Measurements from ENCODE around the gene CREB3L2. TPM values are rescaled to one million over a fixed set of nuclear protein-coding genes. Genes with fewer than 3 reads are reported as not detected.

The CREB3L2 gene
- total RNA-seq, 1 experiment from 2014 or later: 39.9 TPM

DNA sequence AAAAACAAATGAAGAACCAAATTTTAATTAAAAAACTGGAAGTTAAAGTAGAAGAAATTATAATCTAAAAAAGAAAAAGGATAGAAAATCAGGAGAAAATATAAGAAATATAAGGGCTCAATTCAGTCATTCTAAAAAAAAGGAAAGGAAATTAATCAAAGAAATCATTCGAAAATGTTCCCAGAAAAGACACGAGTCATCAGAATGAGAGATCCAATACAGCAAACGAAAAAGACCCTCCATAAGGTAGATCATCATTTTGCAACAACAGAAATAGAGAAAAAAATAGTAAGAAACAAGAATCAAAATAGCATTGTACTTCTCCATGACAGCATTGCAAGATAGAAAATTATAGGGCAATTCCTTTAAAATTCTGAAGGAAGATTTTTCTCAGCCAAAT lies 132.6 kb downstream of the CREB3L2 start:
- H3K4me3 Mint-ChIP-seq (ENCODE audit: low read depth, unreplicated experiment): no peak overlapping the region
- intact Hi-C loops (cut with micrococcal nuclease; ENCODE audit: unreplicated experiment): no loop called here
- TF ChIP-seq, protein P1, sequence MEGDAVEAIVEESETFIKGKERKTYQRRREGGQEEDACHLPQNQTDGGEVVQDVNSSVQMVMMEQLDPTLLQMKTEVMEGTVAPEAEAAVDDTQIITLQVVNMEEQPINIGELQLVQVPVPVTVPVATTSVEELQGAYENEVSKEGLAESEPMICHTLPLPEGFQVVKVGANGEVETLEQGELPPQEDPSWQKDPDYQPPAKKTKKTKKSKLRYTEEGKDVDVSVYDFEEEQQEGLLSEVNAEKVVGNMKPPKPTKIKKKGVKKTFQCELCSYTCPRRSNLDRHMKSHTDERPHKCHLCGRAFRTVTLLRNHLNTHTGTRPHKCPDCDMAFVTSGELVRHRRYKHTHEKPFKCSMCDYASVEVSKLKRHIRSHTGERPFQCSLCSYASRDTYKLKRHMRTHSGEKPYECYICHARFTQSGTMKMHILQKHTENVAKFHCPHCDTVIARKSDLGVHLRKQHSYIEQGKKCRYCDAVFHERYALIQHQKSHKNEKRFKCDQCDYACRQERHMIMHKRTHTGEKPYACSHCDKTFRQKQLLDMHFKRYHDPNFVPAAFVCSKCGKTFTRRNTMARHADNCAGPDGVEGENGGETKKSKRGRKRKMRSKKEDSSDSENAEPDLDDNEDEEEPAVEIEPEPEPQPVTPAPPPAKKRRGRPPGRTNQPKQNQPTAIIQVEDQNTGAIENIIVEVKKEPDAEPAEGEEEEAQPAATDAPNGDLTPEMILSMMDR (IDR thresholded peaks at IDR 0.05; ENCODE audit: unreplicated experiment): no peak
- no TSS peak for BruUV-seq (replicated peaks)
- H3K36me3 Mint-ChIP-seq (ENCODE audit: insufficient read depth, unreplicated experiment): no peaks in the 10 kb centered on the region
- CTCF ChIA-PET: interaction anchor here (1.7 kb wide), 1 partner anchor 13 kb away, joined by 4 read pairs; no protein-coding TSS in a partner anchor
- H3K9me3 Mint-ChIP-seq (ENCODE audit: low read depth, unreplicated experiment): no peaks in the 10 kb centered on the region
- no peaks in the 10 kb centered on the region for H3K27me3 Mint-ChIP-seq (ENCODE audit: unreplicated experiment)
- DNase-seq: no peak
- no peak overlapping the region for H3K27ac Mint-ChIP-seq (ENCODE audit: unreplicated experiment)
- H3K4me1 Mint-ChIP-seq (ENCODE audit: low read depth, unreplicated experiment): no peaks in the 10 kb centered on the region

DNA sequence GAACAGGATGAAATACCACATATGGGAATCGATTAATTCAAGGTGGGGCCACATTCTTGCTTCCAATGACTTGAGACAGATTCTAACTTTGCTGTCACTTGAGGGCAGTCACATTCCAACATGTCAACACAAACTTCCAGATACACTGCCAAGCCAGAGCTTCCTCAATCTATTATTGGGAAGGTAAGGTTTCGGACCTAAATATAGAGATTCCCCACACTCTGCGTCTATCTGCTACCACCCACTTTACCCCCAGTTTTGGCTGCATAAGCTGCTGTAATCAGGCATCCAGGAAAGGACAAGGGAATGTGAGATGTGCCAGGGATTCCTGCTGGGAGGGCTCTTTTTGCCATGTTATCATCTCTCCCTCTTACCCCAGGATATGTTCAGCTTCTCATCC lies 134.6 kb downstream of the CREB3L2 start:
- H3K27me3 Mint-ChIP-seq (ENCODE audit: unreplicated experiment): no peaks in the 10 kb centered on the region
- no peak overlapping the region for H3K4me3 Mint-ChIP-seq (ENCODE audit: low read depth, unreplicated experiment)
- H3K9me3 Mint-ChIP-seq (ENCODE audit: low read depth, unreplicated experiment): no peaks in the 10 kb centered on the region
- intact Hi-C loops (cut with micrococcal nuclease; ENCODE audit: unreplicated experiment): no loop called here
- TF ChIP-seq, protein P1 (IDR thresholded peaks at IDR 0.05; ENCODE audit: unreplicated experiment): no peak
- no peak for DNase-seq
- H3K4me1 Mint-ChIP-seq (ENCODE audit: low read depth, unreplicated experiment): no peaks in the 10 kb centered on the region
- CTCF ChIA-PET: no interaction called here
- no peaks in the 10 kb centered on the region for H3K36me3 Mint-ChIP-seq (ENCODE audit: insufficient read depth, unreplicated experiment)
- no peak overlapping the region for H3K27ac Mint-ChIP-seq (ENCODE audit: unreplicated experiment)
- BruUV-seq (replicated peaks): no TSS peak

DNA sequence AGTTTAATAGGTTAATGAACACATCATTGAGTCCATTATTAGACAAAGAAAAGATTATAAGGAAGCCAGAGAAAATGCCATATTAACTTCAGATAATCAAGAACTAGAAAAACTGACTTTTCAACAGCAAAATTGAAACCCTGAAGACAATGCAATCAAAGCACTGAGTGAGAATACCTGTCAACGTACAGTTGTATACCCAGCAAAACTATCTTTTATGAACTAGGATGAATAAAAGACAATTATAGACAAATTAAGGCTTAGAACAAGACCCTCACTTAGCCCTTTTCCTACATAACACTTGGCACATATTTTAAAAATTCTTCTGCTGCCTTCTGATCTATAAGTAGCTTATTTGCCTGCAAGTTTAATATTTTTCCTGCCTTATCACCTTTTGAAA lies 136.1 kb downstream of the CREB3L2 start:
- TF ChIP-seq, protein P1 (IDR thresholded peaks at IDR 0.05; ENCODE audit: unreplicated experiment): no peak
- no TSS peak for BruUV-seq (replicated peaks)
- H3K36me3 Mint-ChIP-seq (ENCODE audit: insufficient read depth, unreplicated experiment): no peaks in the 10 kb centered on the region
- no peaks in the 10 kb centered on the region for H3K9me3 Mint-ChIP-seq (ENCODE audit: low read depth, unreplicated experiment)
- intact Hi-C loops (cut with micrococcal nuclease; ENCODE audit: unreplicated experiment): no loop called here
- no peaks in the 10 kb centered on the region for H3K4me1 Mint-ChIP-seq (ENCODE audit: low read depth, unreplicated experiment)
- H3K27me3 Mint-ChIP-seq (ENCODE audit: unreplicated experiment): no peaks in the 10 kb centered on the region
- H3K4me3 Mint-ChIP-seq (ENCODE audit: low read depth, unreplicated experiment): no peak overlapping the region
- H3K27ac Mint-ChIP-seq (ENCODE audit: unreplicated experiment): no peak overlapping the region
- CTCF ChIA-PET: no interaction called here
- no peak for DNase-seq

DNA sequence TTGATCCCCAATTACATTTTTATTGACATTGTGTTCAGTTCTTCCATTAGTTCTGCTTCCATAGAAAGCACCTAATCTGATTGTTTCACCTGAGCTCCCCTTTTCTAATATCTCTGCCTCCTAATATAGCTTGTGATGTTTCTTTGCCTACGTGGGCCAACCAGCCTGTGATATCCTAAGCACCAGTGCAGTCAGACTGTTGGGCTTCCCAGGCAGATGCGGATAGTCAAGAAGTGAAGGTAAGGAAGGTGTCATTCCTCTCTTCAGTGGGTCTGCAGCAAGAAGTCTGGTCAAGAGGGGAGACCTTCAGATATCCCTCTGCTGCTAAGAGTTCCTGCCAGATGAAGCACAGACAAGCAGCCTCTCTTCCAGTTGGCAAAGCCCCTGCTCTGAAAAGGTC lies 138.9 kb downstream of the CREB3L2 start:
- intact Hi-C loops (cut with micrococcal nuclease; ENCODE audit: unreplicated experiment): no loop called here
- Mint-ChIP-seq H3K27ac (ENCODE audit: unreplicated experiment) (no peak overlapping the region), H3K4me3 (ENCODE audit: low read depth, unreplicated experiment) (no peak overlapping the region), H3K27me3 (ENCODE audit: unreplicated experiment) (no peaks in the 10 kb centered on the region), H3K9me3 (ENCODE audit: low read depth, unreplicated experiment) (no peaks in the 10 kb centered on the region), H3K36me3 (ENCODE audit: insufficient read depth, unreplicated experiment) (no peaks in the 10 kb centered on the region), H3K4me1 (ENCODE audit: low read depth, unreplicated experiment) (no peaks in the 10 kb centered on the region)
- no peak for DNase-seq
- CTCF ChIA-PET: no interaction called here
- TF ChIP-seq, protein P1 (IDR thresholded peaks at IDR 0.05; ENCODE audit: unreplicated experiment): no peak
- BruUV-seq (replicated peaks): no TSS peak
